Stimulated activated CD8-positive, alpha-beta memory T cell treated with anti-CD3 and anti-CD28 coated beads, Interleukin-12 subunit alpha, Interleukin-12 subunit beta, amount 100 ng/mL, for 24 hours (primary cell): ENCODE results near the gene DIDO1.

Experiments used
- DNase-seq: peaks from one replicate; pipeline ENCODE4 v3.0.0-alpha.2; 2020; ENCODE audit errors: extremely low read depth

Gene DIDO1

DNA sequence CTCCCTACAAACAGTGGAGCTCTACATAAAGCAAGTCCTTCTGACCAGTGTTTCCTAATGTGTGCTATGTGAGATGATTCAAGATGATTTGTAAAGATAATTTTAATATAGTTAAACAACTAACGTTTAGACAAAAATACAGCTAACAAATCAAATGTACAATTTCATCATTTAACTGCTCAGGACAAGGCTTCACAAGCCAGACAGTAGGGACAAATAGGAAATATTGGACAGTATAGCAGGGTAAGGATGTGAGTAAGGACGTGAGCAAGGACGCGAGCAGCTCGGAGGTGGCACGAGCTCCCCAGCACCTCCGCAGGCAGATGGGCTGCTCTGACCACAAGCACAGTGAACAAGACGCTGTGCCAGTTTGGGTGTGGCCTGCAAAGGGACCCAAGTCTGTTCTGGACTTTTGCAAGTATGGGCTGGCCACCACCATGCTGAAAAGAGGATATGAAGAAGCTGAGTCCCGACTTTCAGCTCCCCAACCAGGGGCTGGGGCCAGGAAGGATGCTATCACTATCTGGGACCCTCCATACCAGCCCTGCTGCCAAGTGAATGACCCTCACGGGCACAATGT, 14.5 kb downstream of the DIDO1 start:
- no peak for DNase-seq

DNA sequence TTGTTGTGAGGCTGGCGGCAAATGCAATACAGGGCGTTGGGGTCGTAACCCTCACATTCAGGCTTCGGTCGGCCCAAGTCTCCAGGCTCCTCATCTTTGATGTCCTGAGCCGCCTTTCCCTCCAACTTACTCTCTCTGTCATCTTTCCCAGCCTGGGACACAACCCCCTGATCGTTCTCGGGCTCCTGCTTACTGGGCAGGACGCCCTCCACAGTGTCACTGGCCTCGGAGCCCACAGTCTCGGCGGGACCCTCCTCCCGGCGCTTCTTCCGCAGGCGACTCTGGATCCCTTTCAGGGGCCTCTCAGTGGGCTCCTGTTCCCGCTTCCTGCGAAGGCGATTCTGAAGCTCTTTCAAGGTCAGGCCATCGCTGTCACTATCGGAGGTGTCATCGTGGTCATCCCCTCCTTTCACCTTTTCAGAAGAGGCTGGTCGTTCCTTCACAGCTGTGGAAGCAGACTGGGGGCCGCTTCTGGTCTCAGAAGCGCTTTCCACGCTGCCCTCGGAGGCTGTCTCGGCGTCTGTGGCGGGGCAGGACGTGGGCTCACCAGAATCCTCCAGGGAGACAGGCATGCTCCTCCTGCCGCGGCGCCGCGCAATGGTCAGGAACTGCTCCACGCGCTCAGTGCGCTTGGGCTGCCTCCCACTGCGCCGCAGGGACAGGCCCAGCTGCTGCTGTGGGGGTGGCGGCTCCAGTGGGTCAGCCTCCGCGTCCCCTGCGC, 15.4 kb downstream of the DIDO1 start:
- no peak for DNase-seq

- no peak for DNase-seq
These were observed 16.0 kb downstream of the DIDO1 start for GRCh38 chr20:62910217-62910766.

GRCh38 chr20:62908971-62909791, 17.1 kb downstream of the DIDO1 start:
- no peak for DNase-seq

GRCh38 chr20:62907384-62908317, 18.7 kb downstream of the DIDO1 start:
- no peak for DNase-seq

- DNase-seq = no peak
These were observed 19.5 kb downstream of the DIDO1 start for GRCh38 chr20:62906647-62907375.

GRCh38 chr20:62906209-62906608, 20.1 kb downstream of the DIDO1 start:
- DNase-seq = no peak

- no peak for DNase-seq
These were observed 20.7 kb downstream of the DIDO1 start for GRCh38 chr20:62905536-62906117.

- no peak for DNase-seq
These were observed 23.2 kb downstream of the DIDO1 start for GRCh38 chr20:62902926-62903615.

DNA sequence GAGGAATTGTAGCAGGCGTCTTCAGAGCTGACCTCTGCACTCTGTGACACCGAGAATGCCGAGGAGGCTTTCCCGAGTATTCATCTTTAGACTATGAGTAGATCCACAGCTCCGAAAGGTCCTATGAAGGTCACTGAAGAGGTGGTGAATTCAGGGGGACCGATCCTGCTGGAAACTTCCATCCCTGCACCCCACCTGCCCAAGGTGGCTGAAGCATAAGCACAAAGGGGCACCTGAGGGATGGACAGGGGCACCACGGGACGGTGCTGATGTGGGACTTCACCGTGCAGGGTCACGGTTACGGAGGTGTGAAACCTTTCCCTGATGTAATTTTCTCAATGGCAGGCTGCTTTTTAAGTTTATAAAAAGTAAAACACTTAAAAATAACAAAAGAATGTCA, 24.4 kb downstream of the DIDO1 start:
- no peak for DNase-seq

- no peak for DNase-seq
These were observed 25.4 kb downstream of the DIDO1 start for GRCh38 chr20:62900692-62901584.

DNA sequence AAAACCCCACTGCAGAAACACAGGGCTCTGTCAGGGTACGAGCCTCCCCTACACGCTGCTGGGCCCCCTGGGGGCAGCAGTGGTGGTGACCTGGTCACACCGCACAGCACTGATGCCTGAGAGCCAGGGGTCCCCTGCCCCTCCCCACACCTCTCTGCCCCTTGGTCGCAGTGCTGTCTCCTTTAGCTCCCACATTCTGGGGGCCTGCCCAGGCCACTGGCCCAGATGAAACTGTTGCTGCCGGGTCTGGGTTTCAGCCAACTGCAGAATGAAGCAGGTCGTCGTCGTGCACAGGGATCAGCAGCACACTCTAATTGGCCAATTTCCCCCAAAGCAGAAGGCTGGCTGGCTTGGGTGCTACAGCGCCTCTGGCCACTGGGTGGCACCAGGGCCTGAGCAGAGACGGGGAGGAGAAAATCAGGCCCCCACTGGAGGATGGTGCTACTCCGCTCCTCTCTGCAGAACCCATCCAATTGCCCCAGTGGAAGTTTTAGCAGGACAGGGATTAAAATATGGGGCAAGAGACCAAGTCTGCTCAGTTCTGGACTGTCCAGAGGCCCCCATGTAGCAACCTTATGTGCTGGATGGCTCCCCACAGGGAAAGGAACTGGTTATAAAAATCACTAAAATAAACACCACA, 26.1 kb downstream of the DIDO1 start:
- DNase-seq = no peak

- DNase-seq = no peak
These were observed 26.7 kb downstream of the DIDO1 start for GRCh38 chr20:62899633-62900051.

GRCh38 chr20:62898970-62899632, 27.2 kb downstream of the DIDO1 start:
- DNase-seq = no peak

GRCh38 chr20:62898093-62898964, 28.0 kb downstream of the DIDO1 start:
- DNase-seq = no peak

DNA sequence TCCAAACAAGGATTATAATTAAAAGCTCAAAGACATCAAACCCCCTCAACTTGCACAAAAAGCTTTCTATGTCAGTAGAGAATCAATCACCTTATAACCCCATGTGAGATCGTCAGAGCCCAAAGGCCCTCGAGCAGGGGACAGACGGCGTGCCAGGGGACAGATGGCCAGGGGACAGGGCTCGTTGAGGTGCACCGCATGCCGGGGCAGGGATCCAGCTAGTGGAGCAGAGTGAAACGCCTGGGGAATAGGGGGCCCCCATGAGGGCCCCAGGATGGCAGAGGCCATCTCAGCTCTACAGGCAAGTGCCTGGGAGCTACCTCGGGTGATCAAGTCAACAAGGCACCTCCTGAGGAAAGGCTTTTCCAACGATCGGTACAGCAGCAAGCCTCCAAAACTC, 28.6 kb downstream of the DIDO1 start:
- no peak for DNase-seq

DNA sequence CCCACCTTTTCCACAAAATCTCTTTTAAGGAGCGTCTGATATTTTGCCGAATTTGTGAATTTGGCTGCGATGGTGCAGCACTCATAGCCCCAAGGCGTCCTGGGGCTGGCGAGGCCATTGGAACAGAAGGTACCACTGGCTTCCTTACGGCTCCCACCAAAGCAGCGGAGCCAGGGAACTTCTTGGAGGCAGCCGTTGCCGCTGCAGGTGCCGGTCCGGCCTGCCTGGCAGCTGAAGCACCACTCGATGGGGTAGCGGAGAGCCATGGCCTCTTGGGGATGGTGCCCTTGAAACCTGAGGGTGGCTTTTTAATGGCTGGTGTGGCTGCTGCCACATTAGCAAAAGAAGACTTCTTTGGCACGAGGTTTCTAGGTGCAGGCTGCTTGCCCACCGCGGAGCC, 29.8 kb downstream of the DIDO1 start:
- DNase-seq = no peak
